ENCODE measurements around the gene FGFR3. TPM values are rescaled to one million over a fixed set of nuclear protein-coding genes. Genes with fewer than 3 reads are reported as not detected.
A peak's percentile ranks its signal among the peaks of the same experiment; 100 is the strongest.

FGFR3 gene
- 0.07 and 8.9 TPM in 2 replicates for total RNA-seq (2014; rRNA removed; shearing (Covaris generic); ENCODE audit: low replicate concordance)

GRCh38 chr4:1792832-1793495 is at the start of gene FGFR3:
TSS of gene FGFR3 (plus strand) at chr4:1793293. CDS start at chr4:1793935, 642 bp downstream.
- Histone ChIP-seq H3K4me3 (no peak within 1 kb of the TSS; the same call in 1 of the 2 replicates), H3K9me3 (no peaks in the 10 kb centered on the region), H3K36me3 (no peaks in the 10 kb centered on the region), H3K27me3 (peaks cover 12% of the 10 kb centered on the region; the same call in 1 of the 2 replicates)
- peak; percentile 13 for DNase-seq

- no peak overlapping the region for H3K4me3 ChIP-seq
- no peak for DNase-seq
- no peaks in the 10 kb centered on the region for H3K27me3 ChIP-seq
These were observed 49.5 kb upstream of the FGFR3 start for GRCh38 chr4:1743551-1743950.

GRCh38 chr4:1743975-1744374 is 49.1 kb upstream of the FGFR3 start:
- Histone ChIP-seq H3K27me3 (no peaks in the 10 kb centered on the region), H3K36me3 (peaks cover 8% of the 10 kb centered on the region), H3K4me3 (no peak overlapping the region), H3K9me3 (no peaks in the 10 kb centered on the region)
- no peak for DNase-seq

More at GRCh38 chr4:1743551-1743950, 49.5 kb upstream of the FGFR3 start:
- peaks cover 8% of the 10 kb centered on the region for H3K36me3 ChIP-seq
- no peaks in the 10 kb centered on the region for H3K9me3 ChIP-seq

- Histone ChIP-seq H3K27me3 (no peaks in the 10 kb centered on the region), H3K4me3 (no peak overlapping the region), H3K36me3 (peaks cover 8% of the 10 kb centered on the region), H3K9me3 (no peaks in the 10 kb centered on the region)
- no peak for DNase-seq
These were observed 48.5 kb upstream of the FGFR3 start for GRCh38 chr4:1744552-1744951.

GRCh38 chr4:1745165-1745564 is 47.9 kb upstream of the FGFR3 start:
- Histone ChIP-seq H3K9me3 (no peaks in the 10 kb centered on the region), H3K36me3 (peaks cover 8% of the 10 kb centered on the region), H3K27me3 (no peaks in the 10 kb centered on the region), H3K4me3 (no peak overlapping the region)
- no peak for DNase-seq

GRCh38 chr4:1745697-1746096 is 47.4 kb upstream of the FGFR3 start:
- no peak for DNase-seq
- Histone ChIP-seq H3K27me3 (no peaks in the 10 kb centered on the region), H3K4me3 (no peak overlapping the region), H3K9me3 (no peaks in the 10 kb centered on the region), H3K36me3 (peaks cover 8% of the 10 kb centered on the region)

- no peak overlapping the region for H3K4me3 ChIP-seq
- peak; percentile 52 for DNase-seq
- no peaks in the 10 kb centered on the region for H3K9me3 ChIP-seq
- no peaks in the 10 kb centered on the region for H3K27me3 ChIP-seq
- H3K36me3 ChIP-seq, result peaks cover 7% of the 10 kb centered on the region
These were observed 46.8 kb upstream of the FGFR3 start for GRCh38 chr4:1746265-1746691.

- Histone ChIP-seq H3K27me3 (no peaks in the 10 kb centered on the region), H3K36me3 (no peaks in the 10 kb centered on the region; the same call in 1 of the 2 replicates), H3K9me3 (no peaks in the 10 kb centered on the region), H3K4me3 (no peak overlapping the region)
- no peak for DNase-seq
These were observed 46.0 kb upstream of the FGFR3 start for GRCh38 chr4:1746919-1747602.

- no peaks in the 10 kb centered on the region for H3K27me3 ChIP-seq
- H3K36me3 ChIP-seq, result no peaks in the 10 kb centered on the region
- H3K4me3 ChIP-seq, result no peak overlapping the region
- no peak for DNase-seq
- H3K9me3 ChIP-seq, result no peaks in the 10 kb centered on the region
These were observed 45.5 kb upstream of the FGFR3 start for GRCh38 chr4:1747603-1747967.

- peak; percentile 52 for DNase-seq
- no peaks in the 10 kb centered on the region for H3K9me3 ChIP-seq
- H3K27me3 ChIP-seq, result no peaks in the 10 kb centered on the region
- no peaks in the 10 kb centered on the region for H3K36me3 ChIP-seq
- H3K4me3 ChIP-seq, result no peak overlapping the region
These were observed 44.6 kb upstream of the FGFR3 start for GRCh38 chr4:1748465-1748995.

- Histone ChIP-seq H3K4me3 (no peak overlapping the region), H3K36me3 (no peaks in the 10 kb centered on the region), H3K27me3 (no peaks in the 10 kb centered on the region), H3K9me3 (no peaks in the 10 kb centered on the region)
- DNase-seq, result no peak
These were observed 43.7 kb upstream of the FGFR3 start for GRCh38 chr4:1749370-1749769.

GRCh38 chr4:1749826-1750225 is 43.3 kb upstream of the FGFR3 start:
- Histone ChIP-seq H3K27me3 (no peaks in the 10 kb centered on the region), H3K36me3 (no peaks in the 10 kb centered on the region), H3K4me3 (no peak overlapping the region), H3K9me3 (no peaks in the 10 kb centered on the region)
- no peak for DNase-seq

GRCh38 chr4:1750381-1751154 is 42.5 kb upstream of the FGFR3 start:
- H3K36me3 ChIP-seq, result no peaks in the 10 kb centered on the region
- no peaks in the 10 kb centered on the region for H3K27me3 ChIP-seq

GRCh38 chr4:1751155-1751918 is 41.8 kb upstream of the FGFR3 start:
- Histone ChIP-seq H3K36me3 (no peaks in the 10 kb centered on the region), H3K27me3 (no peaks in the 10 kb centered on the region), H3K4me3 (no peak overlapping the region), H3K9me3 (no peaks in the 10 kb centered on the region)
- no peak for DNase-seq

More at GRCh38 chr4:1750381-1751154, 42.5 kb upstream of the FGFR3 start:
- Histone ChIP-seq H3K9me3 (no peaks in the 10 kb centered on the region), H3K4me3 (no peak overlapping the region)
- DNase-seq, result no peak

- Histone ChIP-seq H3K27me3 (no peaks in the 10 kb centered on the region), H3K9me3 (no peaks in the 10 kb centered on the region), H3K4me3 (no peak overlapping the region), H3K36me3 (no peaks in the 10 kb centered on the region)
- DNase-seq, result no peak
These were observed 41.2 kb upstream of the FGFR3 start for GRCh38 chr4:1751919-1752283.

GRCh38 chr4:1752284-1753041 is 40.6 kb upstream of the FGFR3 start:
- no peak for DNase-seq
- Histone ChIP-seq H3K27me3 (no peaks in the 10 kb centered on the region), H3K4me3 (no peak overlapping the region), H3K36me3 (no peaks in the 10 kb centered on the region), H3K9me3 (no peaks in the 10 kb centered on the region)
